ENCODE data around the gene PRSS22.

DNA sequence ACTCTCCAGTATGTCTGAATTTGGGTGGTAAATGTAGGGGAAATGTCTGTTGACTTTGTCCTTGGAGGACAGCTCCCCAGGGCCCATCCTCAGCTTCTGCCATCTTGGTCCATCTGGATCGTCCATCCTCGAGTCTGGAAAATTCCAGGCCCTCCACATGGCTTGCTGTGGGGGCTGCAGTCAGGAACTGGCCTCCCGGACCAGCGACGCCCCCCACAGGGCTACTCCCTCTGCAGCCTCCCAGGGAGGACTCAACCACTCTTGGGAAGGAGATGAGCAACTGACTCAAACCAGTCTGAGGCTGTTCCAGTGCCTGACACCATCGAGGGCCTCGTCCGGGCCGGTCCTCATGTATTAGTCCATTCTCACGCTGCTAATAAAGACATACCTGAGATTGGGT, 33.3 kb downstream of the PRSS22 start:
- TF ChIP-seq, protein P1, sequence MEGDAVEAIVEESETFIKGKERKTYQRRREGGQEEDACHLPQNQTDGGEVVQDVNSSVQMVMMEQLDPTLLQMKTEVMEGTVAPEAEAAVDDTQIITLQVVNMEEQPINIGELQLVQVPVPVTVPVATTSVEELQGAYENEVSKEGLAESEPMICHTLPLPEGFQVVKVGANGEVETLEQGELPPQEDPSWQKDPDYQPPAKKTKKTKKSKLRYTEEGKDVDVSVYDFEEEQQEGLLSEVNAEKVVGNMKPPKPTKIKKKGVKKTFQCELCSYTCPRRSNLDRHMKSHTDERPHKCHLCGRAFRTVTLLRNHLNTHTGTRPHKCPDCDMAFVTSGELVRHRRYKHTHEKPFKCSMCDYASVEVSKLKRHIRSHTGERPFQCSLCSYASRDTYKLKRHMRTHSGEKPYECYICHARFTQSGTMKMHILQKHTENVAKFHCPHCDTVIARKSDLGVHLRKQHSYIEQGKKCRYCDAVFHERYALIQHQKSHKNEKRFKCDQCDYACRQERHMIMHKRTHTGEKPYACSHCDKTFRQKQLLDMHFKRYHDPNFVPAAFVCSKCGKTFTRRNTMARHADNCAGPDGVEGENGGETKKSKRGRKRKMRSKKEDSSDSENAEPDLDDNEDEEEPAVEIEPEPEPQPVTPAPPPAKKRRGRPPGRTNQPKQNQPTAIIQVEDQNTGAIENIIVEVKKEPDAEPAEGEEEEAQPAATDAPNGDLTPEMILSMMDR (IDR thresholded peaks at IDR 0.05 in 4 of 5, conservative IDR thresholded peaks at IDR 0.05 in 1 of 5): no peak
- TF ChIP-seq POLR2A (IDR thresholded peaks at IDR 0.05): no peak
